Glutamatergic neuron (in vitro differentiated cells): Measurements from ENCODE around the gene ZCCHC3. TPM values are rescaled to one million over a fixed set of nuclear protein-coding genes. Genes with fewer than 3 reads are reported as not detected.

ENCODE experiments used
- DNase-seq: peaks from one replicate; pipeline ENCODE4 v3.0.0; 2022
- H3K27ac Mint-ChIP-seq: one replicate; pipeline ENCODE4 v1.8.0; 2020; ENCODE audit warnings: mild to moderate bottlenecking, mixed read lengths, inconsistent platforms; ENCODE audit not compliant: unreplicated experiment
- H3K27me3 Mint-ChIP-seq: one replicate; pipeline ENCODE4 v1.8.0; 2020; ENCODE audit warnings: mild to moderate bottlenecking, moderate library complexity, mixed read lengths, inconsistent platforms; ENCODE audit not compliant: unreplicated experiment
- H3K36me3 Mint-ChIP-seq: one replicate; pipeline ENCODE4 v1.8.0; 2020; ENCODE audit warnings: mild to moderate bottlenecking, mixed read lengths, inconsistent platforms; ENCODE audit not compliant: unreplicated experiment
- H3K4me1 Mint-ChIP-seq: one replicate; pipeline ENCODE4 v1.8.0; 2020; ENCODE audit warnings: mild to moderate bottlenecking, low read depth, mixed read lengths, inconsistent platforms; ENCODE audit not compliant: unreplicated experiment
- H3K4me3 Mint-ChIP-seq: one replicate; pipeline ENCODE4 v1.8.0; 2020; ENCODE audit warnings: mild to moderate bottlenecking, mixed read lengths, inconsistent platforms; ENCODE audit not compliant: unreplicated experiment
- H3K9me3 Mint-ChIP-seq: one replicate; pipeline ENCODE4 v1.8.0; 2020; ENCODE audit warnings: mild to moderate bottlenecking, moderate library complexity, mixed read lengths, inconsistent platforms; ENCODE audit not compliant: unreplicated experiment
- total RNA-seq: library from RNA; stranded (reverse); fragmentation: NEBNext Ultra II Directional; extraction: Animal tissue kit (Norgen Biotek cat#: 25700); gene quantifications from one replicate; pipeline ENCODE4 v1.2.1, GENCODE V29; 2021; ENCODE audit not compliant: unreplicated experiment
- TF ChIP-seq, protein P1 (sequence below): fragments of 200-600 bp; sonication (generic); IDR thresholded peaks from one replicate; pipeline ENCODE4 v1.5.0; 2021; ENCODE audit not compliant: partially characterized antibody, unreplicated experiment

Gene ZCCHC3
- total RNA-seq, 1 donor from 2014 or later: 15.3 TPM

DNA sequence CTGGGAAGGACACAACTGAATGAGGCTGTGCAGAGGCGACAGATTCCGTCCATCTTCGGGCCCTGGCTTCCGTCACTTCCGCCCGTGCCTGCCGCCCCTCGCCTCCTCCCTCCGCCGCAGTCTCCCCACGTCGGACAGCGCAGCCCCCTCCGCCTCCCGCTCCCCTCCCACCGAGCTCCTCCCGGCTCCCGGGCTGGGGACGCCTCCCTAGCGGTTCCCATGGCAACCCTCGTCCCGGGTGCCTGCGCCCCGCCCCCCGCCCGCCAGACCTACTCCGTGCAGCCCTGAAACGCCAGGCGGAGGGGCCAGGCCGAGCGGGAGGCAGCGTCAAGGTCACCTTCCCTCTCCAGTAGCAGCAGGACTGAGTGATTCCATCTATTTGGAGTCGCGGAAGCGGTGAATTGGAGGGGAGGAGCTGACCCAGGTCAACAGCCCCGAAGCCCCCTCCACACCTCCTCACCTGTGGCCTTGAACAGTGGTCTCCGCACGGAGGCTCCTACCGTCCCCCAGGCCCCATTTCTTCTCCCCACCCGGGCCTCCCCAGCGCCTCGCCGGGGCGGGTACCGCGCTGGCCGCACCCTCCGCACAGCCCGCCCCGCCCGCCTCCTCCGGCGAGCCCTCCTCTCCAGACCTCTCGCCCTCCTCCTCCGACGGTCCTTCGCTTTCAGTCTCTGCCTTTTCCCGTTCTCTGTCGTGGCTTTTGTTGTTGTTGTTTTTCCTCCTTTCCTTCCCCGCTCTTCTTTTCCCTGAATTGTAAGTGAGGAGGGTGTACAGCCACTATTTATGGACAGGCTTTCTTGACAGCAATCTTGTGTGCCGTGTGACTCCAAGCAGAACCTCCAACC is 50.5 kb downstream of the ZCCHC3 start:
- H3K36me3 Mint-ChIP-seq: no peaks in the 10 kb centered on the region

DNA sequence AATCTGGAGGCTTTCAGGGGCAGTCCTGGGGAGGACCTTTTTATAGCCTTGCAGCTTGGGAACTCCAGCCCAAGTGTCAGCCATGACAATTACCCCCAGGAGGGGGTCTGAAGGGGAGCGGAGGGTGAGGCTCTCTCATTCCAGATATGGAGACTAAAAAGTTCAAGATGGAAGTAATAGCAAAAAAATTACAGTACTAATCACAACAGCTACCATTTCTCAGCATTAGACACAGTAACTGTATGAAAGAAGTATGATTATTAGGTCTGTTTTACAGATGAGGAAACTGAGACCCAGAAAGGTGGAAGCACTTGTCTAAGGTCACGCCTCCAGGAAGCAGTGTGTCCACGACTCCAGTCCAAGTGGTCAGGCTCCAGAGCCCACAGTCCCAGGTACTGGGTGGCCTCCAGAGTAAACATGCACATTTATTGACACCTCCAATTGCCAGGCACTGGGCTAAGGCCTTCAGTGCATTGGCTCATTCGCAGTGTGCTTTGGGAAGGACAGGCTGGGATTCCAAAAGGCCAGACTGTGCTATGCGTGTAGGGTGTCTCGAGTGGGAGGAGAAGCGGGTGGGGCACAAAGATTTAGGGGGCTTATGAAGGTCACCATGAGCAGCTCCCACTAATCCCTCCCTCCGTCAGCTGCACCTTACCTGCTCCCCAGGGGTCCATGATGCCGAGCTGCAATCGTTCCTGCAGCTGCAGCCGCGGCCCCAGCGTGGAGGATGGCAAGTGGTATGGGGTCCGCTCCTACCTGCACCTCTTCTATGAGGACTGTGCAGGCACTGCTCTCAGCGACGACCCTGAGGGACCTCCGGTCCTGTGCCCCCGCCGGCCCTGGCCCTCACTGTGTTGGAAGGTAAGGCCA is 51.8 kb downstream of the ZCCHC3 start:
- Mint-ChIP-seq H3K27ac (peak overlapping the region; percentile 100), H3K9me3 (peaks cover 17% of the 10 kb centered on the region), H3K4me3 (peak overlapping the region; percentile 99)

More for the DNA sequence above, 50.5 kb downstream of the ZCCHC3 start:
- DNase-seq: peak; percentile 98
- Mint-ChIP-seq H3K4me3 (peak overlapping the region; percentile 99), H3K27ac (peak overlapping the region; percentile 100), H3K4me1 (peaks cover 18% of the 10 kb centered on the region), H3K27me3 (peaks cover 15% of the 10 kb centered on the region), H3K9me3 (peaks cover 17% of the 10 kb centered on the region)
- TF ChIP-seq, protein P1, sequence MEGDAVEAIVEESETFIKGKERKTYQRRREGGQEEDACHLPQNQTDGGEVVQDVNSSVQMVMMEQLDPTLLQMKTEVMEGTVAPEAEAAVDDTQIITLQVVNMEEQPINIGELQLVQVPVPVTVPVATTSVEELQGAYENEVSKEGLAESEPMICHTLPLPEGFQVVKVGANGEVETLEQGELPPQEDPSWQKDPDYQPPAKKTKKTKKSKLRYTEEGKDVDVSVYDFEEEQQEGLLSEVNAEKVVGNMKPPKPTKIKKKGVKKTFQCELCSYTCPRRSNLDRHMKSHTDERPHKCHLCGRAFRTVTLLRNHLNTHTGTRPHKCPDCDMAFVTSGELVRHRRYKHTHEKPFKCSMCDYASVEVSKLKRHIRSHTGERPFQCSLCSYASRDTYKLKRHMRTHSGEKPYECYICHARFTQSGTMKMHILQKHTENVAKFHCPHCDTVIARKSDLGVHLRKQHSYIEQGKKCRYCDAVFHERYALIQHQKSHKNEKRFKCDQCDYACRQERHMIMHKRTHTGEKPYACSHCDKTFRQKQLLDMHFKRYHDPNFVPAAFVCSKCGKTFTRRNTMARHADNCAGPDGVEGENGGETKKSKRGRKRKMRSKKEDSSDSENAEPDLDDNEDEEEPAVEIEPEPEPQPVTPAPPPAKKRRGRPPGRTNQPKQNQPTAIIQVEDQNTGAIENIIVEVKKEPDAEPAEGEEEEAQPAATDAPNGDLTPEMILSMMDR: no peak

More for the DNA sequence above, 51.8 kb downstream of the ZCCHC3 start:
- no peaks in the 10 kb centered on the region for H3K36me3 Mint-ChIP-seq
- TF ChIP-seq, protein P1: no peak
- peaks cover 18% of the 10 kb centered on the region for H3K4me1 Mint-ChIP-seq
- no peak for DNase-seq
- H3K27me3 Mint-ChIP-seq: peaks cover 15% of the 10 kb centered on the region

Other genes starting within 250 kb of the ZCCHC3 start
- not detected for gene DEFB125, start 209.9 kb upstream of the ZCCHC3 start, total RNA-seq
- not detected for gene DEFB126, start 155.0 kb upstream of the ZCCHC3 start, total RNA-seq
- not detected for gene DEFB127, start 140.1 kb upstream of the ZCCHC3 start, total RNA-seq
- not detected for gene DEFB128, start 107.9 kb upstream of the ZCCHC3 start, total RNA-seq
- gene DEFB129, start 70.3 kb upstream of the ZCCHC3 start, total RNA-seq: not detected
- not detected for gene DEFB132, start 39.8 kb upstream of the ZCCHC3 start, total RNA-seq
- 61.1 TPM for gene C20orf96, start 6.8 kb upstream of the ZCCHC3 start, total RNA-seq
- 67.0 TPM for gene SOX12, start 28.0 kb downstream of the ZCCHC3 start, total RNA-seq
- 89.3 TPM for gene NRSN2, start 49.5 kb downstream of the ZCCHC3 start, total RNA-seq
- 29.3 TPM for gene TRIB3, start 83.2 kb downstream of the ZCCHC3 start, total RNA-seq
- 97.6 TPM for gene RBCK1, start 110.7 kb downstream of the ZCCHC3 start, total RNA-seq
- 39.6 TPM for gene TBC1D20, start 165.0 kb downstream of the ZCCHC3 start, total RNA-seq
- 214 TPM for gene CSNK2A1, start 246.2 kb downstream of the ZCCHC3 start, total RNA-seq